ENCODE data around the gene MAF. TPM values are rescaled to one million over a fixed set of nuclear protein-coding genes. Genes with fewer than 3 reads are reported as not detected.

Gene MAF
- total RNA-seq, 1 donor from 2014 or later = 60.0 TPM

GRCh38 chr16:79618041-79618691, 17.6 kb upstream of the MAF start:
- H3K36me3 ChIP-seq = no peaks in the 10 kb centered on the region
- no peaks in the 10 kb centered on the region for H3K27me3 ChIP-seq (ENCODE audit: low read depth)
- intact Hi-C loops (cut with DNase I) = no loop called here

GRCh38 chr16:79613009-79613408, 12.5 kb upstream of the MAF start:
- Histone ChIP-seq H3K9me3 (no peaks in the 10 kb centered on the region), H3K27me3 (ENCODE audit: low read depth) (no peaks in the 10 kb centered on the region), H3K36me3 (no peaks in the 10 kb centered on the region), H3K27ac (no peak overlapping the region), H3K4me3 (no peak overlapping the region), H3K4me1 (no peaks in the 10 kb centered on the region)
- ATAC-seq = no peak
- DNase-seq = no peak
- no peak for TF ChIP-seq CTCF (IDR thresholded peaks at IDR 0.05)
- intact Hi-C loops (cut with DNase I) = no loop called here

More at GRCh38 chr16:79618041-79618691, 17.6 kb upstream of the MAF start:
- no peak for TF ChIP-seq CTCF (IDR thresholded peaks at IDR 0.05)
- Histone ChIP-seq H3K4me3 (no peak overlapping the region), H3K4me1 (no peaks in the 10 kb centered on the region), H3K27ac (no peak overlapping the region), H3K9me3 (no peaks in the 10 kb centered on the region)
- ATAC-seq (no peak), DNase-seq (no peak)

GRCh38 chr16:79612207-79612606, 11.7 kb upstream of the MAF start:
- Histone ChIP-seq H3K9me3 (no peaks in the 10 kb centered on the region), H3K4me1 (no peaks in the 10 kb centered on the region), H3K36me3 (no peaks in the 10 kb centered on the region), H3K27ac (no peak overlapping the region), H3K27me3 (ENCODE audit: low read depth) (no peaks in the 10 kb centered on the region), H3K4me3 (no peak overlapping the region)
- DNase-seq (no peak), ATAC-seq (no peak)
- TF ChIP-seq CTCF (IDR thresholded peaks at IDR 0.05) = no peak
- intact Hi-C loops (cut with DNase I) = no loop called here

GRCh38 chr16:79610771-79611170, 10.2 kb upstream of the MAF start:
- Histone ChIP-seq H3K4me3 (no peak overlapping the region), H3K27ac (no peak overlapping the region), H3K9me3 (no peaks in the 10 kb centered on the region), H3K27me3 (ENCODE audit: low read depth) (no peaks in the 10 kb centered on the region), H3K36me3 (no peaks in the 10 kb centered on the region), H3K4me1 (no peaks in the 10 kb centered on the region)
- DNase-seq = no peak
- ATAC-seq = no peak
- no peak for TF ChIP-seq CTCF (IDR thresholded peaks at IDR 0.05)
- intact Hi-C loops (cut with DNase I) = no loop called here

DNA sequence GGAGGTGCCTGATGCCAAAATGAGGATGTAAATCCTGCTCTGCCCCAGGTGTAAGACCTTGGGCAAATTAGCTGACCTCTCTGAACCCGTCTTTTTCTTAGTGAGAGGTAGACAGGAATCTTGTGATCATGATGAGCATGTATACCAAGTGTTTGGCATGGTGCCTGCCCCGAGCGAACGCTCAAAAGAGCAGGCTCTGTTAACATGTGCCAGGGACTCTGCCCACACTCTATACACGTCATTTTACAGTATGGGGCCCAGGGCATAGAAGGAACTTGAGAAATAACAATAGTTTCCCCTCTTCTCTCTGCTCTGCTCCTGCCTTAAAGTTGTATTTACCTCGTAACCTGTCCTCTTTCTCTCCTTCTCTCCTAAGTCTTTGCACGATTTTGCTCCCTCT, 9.3 kb upstream of the MAF start:
- no peak overlapping the region for H3K27ac ChIP-seq
- H3K4me3 ChIP-seq = no peak overlapping the region
- no peaks in the 10 kb centered on the region for H3K4me1 ChIP-seq
- H3K36me3 ChIP-seq = no peaks in the 10 kb centered on the region
- TF ChIP-seq CTCF (IDR thresholded peaks at IDR 0.05) = no peak
- ATAC-seq (no peak), DNase-seq (no peak)
- H3K27me3 ChIP-seq (ENCODE audit: low read depth) = no peaks in the 10 kb centered on the region
- H3K9me3 ChIP-seq = no peaks in the 10 kb centered on the region
- intact Hi-C loops (cut with DNase I) = no loop called here

All from lower lobe of right lung (tissue), 2 donors.